ENCODE measurements around the gene SDC3.

SDC3 gene

GRCh38 chr1:30839827-30840359 lies 68.7 kb downstream of the SDC3 start:
- no peak overlapping the region for H3K4me3 ChIP-seq (ENCODE audit: low read length)

GRCh38 chr1:30838996-30839395 lies 69.6 kb downstream of the SDC3 start:
- H3K4me3 ChIP-seq (ENCODE audit: low read length), result no peak overlapping the region
- no peak for DNase-seq (ENCODE audit: low read depth, low spot score)

More at GRCh38 chr1:30839827-30840359, 68.7 kb downstream of the SDC3 start:
- DNase-seq (ENCODE audit: low read depth, low spot score), result no peak

GRCh38 chr1:30837653-30838052 lies 70.9 kb downstream of the SDC3 start:
- no peak overlapping the region for H3K4me3 ChIP-seq (ENCODE audit: low read length)
- no peak for DNase-seq (ENCODE audit: low read depth, low spot score)

- no peak for DNase-seq (ENCODE audit: low read depth, low spot score)
- no peak overlapping the region for H3K4me3 ChIP-seq (ENCODE audit: low read length)
These were observed 74.3 kb downstream of the SDC3 start for GRCh38 chr1:30834253-30834652.

- H3K4me3 ChIP-seq (ENCODE audit: low read length), result no peak overlapping the region
- DNase-seq (ENCODE audit: low read depth, low spot score), result no peak
These were observed 78.0 kb downstream of the SDC3 start for GRCh38 chr1:30830537-30830936.

GRCh38 chr1:30829889-30830288 lies 78.7 kb downstream of the SDC3 start:
- DNase-seq (ENCODE audit: low read depth, low spot score), result no peak
- H3K4me3 ChIP-seq (ENCODE audit: low read length), result no peak overlapping the region

- no peak overlapping the region for H3K4me3 ChIP-seq (ENCODE audit: low read length)
These were observed 83.7 kb downstream of the SDC3 start for GRCh38 chr1:30824736-30825429.

GRCh38 chr1:30823969-30824735 lies 84.4 kb downstream of the SDC3 start:
- H3K4me3 ChIP-seq (ENCODE audit: low read length), result peak overlapping the region; percentile 40

More at GRCh38 chr1:30824736-30825429, 83.7 kb downstream of the SDC3 start:
- no peak for DNase-seq (ENCODE audit: low read depth, low spot score)

GRCh38 chr1:30823627-30823968 lies 85.0 kb downstream of the SDC3 start:
- no peak for DNase-seq (ENCODE audit: low read depth, low spot score)
- peak overlapping the region; percentile 40; the same call in 1 of the 2 replicates for H3K4me3 ChIP-seq (ENCODE audit: low read length)

More at GRCh38 chr1:30823969-30824735, 84.4 kb downstream of the SDC3 start:
- DNase-seq (ENCODE audit: low read depth, low spot score), result peak; percentile 50

- no peak overlapping the region for H3K4me3 ChIP-seq (ENCODE audit: low read length)
- DNase-seq (ENCODE audit: low read depth, low spot score), result no peak
These were observed 85.5 kb downstream of the SDC3 start for GRCh38 chr1:30822966-30823581.

- no peak overlapping the region for H3K4me3 ChIP-seq (ENCODE audit: low read length)
- no peak for DNase-seq (ENCODE audit: low read depth, low spot score)
These were observed 86.6 kb downstream of the SDC3 start for GRCh38 chr1:30822006-30822405.

GRCh38 chr1:30820299-30820698 lies 88.3 kb downstream of the SDC3 start:
- H3K4me3 ChIP-seq (ENCODE audit: low read length), result no peak overlapping the region
- DNase-seq (ENCODE audit: low read depth, low spot score), result no peak
